Prostate gland (tissue), 2 donors: ENCODE results near the gene MED13. TPM values are rescaled to one million over a fixed set of nuclear protein-coding genes. Genes with fewer than 3 reads are reported as not detected.

Source experiments
- DNase-seq: peaks from one replicate; pipeline ENCODE4 v3.0.0-alpha.2; 2019; ENCODE audit warnings: low spot score
- H3K27ac ChIP-seq, 2 donors: fragments of 200-600 bp; sonication (generic); 2 replicates each; pipeline ENCODE4 v1.5.1; 2017 to 2019
- H3K27me3 ChIP-seq: fragments of 200-600 bp; sonication (generic); replicated peaks from 2 replicates; pipeline ENCODE4 v1.5.1; 2019; ENCODE audit not compliant: insufficient read depth
- H3K36me3 ChIP-seq, 2 donors: fragments of 200-600 bp; sonication (generic); 1 replicate in 1 of 2; 2 replicates in 1 of 2; pipeline versions ENCODE4 v1.5.1 to v1.8.1; 2017 to 2019
- H3K4me1 ChIP-seq: fragments of 200-600 bp; sonication (generic); replicated peaks from 2 replicates; pipeline ENCODE4 v1.5.1; 2019
- H3K4me3 ChIP-seq, 2 donors: fragments of 200-600 bp; sonication (generic); 2 replicates each; pipeline ENCODE4 v1.5.1; 2017 to 2019
- H3K9me3 ChIP-seq: fragments of 200-600 bp; sonication (generic); 2 replicates; pipeline ENCODE4 v1.5.1; 2017
- POLR2A ChIP-seq: fragments of 450-650 bp; IDR thresholded peaks from one replicate; pipeline ENCODE4 v1.6.1; 2016; ENCODE audit warnings: antibody characterized with exemption, mild to moderate bottlenecking
- POLR2AphosphoS5 ChIP-seq: sonication (generic); formaldehyde crosslinking; IDR thresholded peaks from one replicate; pipeline ENCODE4 v1.6.1; 2017; ENCODE audit warnings: antibody characterized with exemption
- WGBS: methylation state at CpG from one replicate; pipeline ENCODE4 v1.1.5; 2018; 5-methylcytosine and 5-hydroxymethylcytosine counted together
- intact Hi-C: fragments of 100-400 bp; cut with DNase I; formaldehyde crosslinking; loops from one replicate; pipeline ENCODE4 v1.14.2; 2022
- total RNA-seq, 2 donors: library from RNA; depleted of rRNA; stranded (reverse); fragments of >200 nt; gene quantifications; one replicate each; pipeline ENCODE4 v1.1.0, GENCODE V29; 2016
- TF ChIP-seq, protein P1 (sequence below), 4 experiments: fragments of 200-600 bp in 2 of 4; fragments of 450-650 bp in 2 of 4; sonication (generic) in 2 of 4; IDR thresholded peaks; 1 replicate in 3 of 4; 2 replicates in 1 of 4; pipeline ENCODE4 v1.5.1; 2016 to 2019; ENCODE audit warnings: antibody characterized with exemption in 4 of 4, mild to moderate bottlenecking in 2 of 4, moderate library complexity in 2 of 4

The MED13 gene
- total RNA-seq, 2 donors from 2014 or later, result 45.4 to 72.1 TPM

GRCh38 chr17:62059414-62059813 is 5.7 kb downstream of the MED13 start:
- intact Hi-C loops, result loop anchor here (10.0 kb wide), 1 partner anchor 115 kb away; no protein-coding TSS in a partner anchor
- WGBS, result 56% methylated on average over 3 of the region's 3 CpGs
- H3K36me3 ChIP-seq, result no peaks in the 10 kb centered on the region
- DNase-seq, result no peak
- H3K4me1 ChIP-seq, result no peaks in the 10 kb centered on the region
- TF ChIP-seq POLR2A, result no peak
- no peak for TF ChIP-seq POLR2AphosphoS5
- TF ChIP-seq, protein P1, sequence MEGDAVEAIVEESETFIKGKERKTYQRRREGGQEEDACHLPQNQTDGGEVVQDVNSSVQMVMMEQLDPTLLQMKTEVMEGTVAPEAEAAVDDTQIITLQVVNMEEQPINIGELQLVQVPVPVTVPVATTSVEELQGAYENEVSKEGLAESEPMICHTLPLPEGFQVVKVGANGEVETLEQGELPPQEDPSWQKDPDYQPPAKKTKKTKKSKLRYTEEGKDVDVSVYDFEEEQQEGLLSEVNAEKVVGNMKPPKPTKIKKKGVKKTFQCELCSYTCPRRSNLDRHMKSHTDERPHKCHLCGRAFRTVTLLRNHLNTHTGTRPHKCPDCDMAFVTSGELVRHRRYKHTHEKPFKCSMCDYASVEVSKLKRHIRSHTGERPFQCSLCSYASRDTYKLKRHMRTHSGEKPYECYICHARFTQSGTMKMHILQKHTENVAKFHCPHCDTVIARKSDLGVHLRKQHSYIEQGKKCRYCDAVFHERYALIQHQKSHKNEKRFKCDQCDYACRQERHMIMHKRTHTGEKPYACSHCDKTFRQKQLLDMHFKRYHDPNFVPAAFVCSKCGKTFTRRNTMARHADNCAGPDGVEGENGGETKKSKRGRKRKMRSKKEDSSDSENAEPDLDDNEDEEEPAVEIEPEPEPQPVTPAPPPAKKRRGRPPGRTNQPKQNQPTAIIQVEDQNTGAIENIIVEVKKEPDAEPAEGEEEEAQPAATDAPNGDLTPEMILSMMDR (IDR thresholded peaks at IDR 0.05), result no peak
- no peaks in the 10 kb centered on the region for H3K27me3 ChIP-seq
- H3K4me3 ChIP-seq, result no peak overlapping the region
- no peak overlapping the region for H3K27ac ChIP-seq
- no peaks in the 10 kb centered on the region for H3K9me3 ChIP-seq

DNA sequence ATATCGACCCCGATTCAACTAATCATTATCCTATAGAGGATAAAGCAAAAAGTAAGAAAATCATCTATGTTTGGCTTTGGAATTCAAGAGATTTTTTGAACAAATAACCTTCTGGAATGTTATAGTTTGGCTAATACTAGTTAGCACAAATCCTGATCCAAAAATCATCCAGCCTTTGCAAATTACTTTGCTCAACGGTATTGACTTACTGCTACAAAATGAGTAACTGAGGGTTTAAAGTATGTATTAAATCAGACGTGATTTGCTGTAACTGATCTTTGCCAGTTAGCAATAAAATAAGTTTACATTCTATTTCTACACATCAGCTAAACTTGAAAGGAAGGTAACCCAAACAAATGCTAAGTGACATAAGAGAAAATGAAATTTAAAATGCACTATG is 6.5 kb downstream of the MED13 start:
- no peaks in the 10 kb centered on the region for H3K36me3 ChIP-seq
- H3K27ac ChIP-seq, result no peak overlapping the region
- no peak for DNase-seq
- H3K9me3 ChIP-seq, result no peaks in the 10 kb centered on the region
- no peaks in the 10 kb centered on the region for H3K4me1 ChIP-seq
- WGBS, result 53% methylated on average over 4 of the region's 4 CpGs
- intact Hi-C loops, result loop anchor here (10.0 kb wide), 1 partner anchor 114 kb away; no protein-coding TSS in a partner anchor
- TF ChIP-seq POLR2AphosphoS5, result no peak
- TF ChIP-seq, protein P1 (IDR thresholded peaks at IDR 0.05), result no peak
- no peak for TF ChIP-seq POLR2A
- no peaks in the 10 kb centered on the region for H3K27me3 ChIP-seq
- H3K4me3 ChIP-seq, result no peak overlapping the region

DNA sequence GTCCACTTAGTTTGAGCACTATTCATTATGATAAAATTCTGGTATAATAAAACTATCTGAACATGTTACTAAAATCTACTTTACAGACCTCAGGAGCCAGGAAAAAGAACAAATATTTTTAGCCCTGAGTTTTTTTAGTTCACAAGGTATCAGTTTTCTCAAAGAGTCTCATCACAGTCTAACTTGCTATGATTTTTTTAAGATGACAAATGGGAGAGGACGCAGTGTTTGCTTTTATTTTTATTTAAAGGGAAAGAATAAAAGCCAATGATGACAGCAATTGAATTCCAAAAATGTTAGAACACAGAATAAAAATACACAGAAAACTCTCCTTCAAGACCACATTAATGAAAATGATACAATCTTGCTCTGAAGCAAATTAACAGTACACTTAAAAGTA is 7.4 kb downstream of the MED13 start:
- 19% methylated on average over 1 of the region's 1 CpG for WGBS
- Histone ChIP-seq H3K36me3 (no peaks in the 10 kb centered on the region), H3K27ac (no peak overlapping the region), H3K27me3 (no peaks in the 10 kb centered on the region), H3K9me3 (no peaks in the 10 kb centered on the region), H3K4me3 (no peak overlapping the region), H3K4me1 (no peaks in the 10 kb centered on the region)
- intact Hi-C loops, result loop anchor here (10.0 kb wide), 1 partner anchor 113 kb away; no protein-coding TSS in a partner anchor
- no peak for DNase-seq
- TF ChIP-seq, protein P1 (IDR thresholded peaks at IDR 0.05), result no peak
- no peak for TF ChIP-seq POLR2AphosphoS5
- TF ChIP-seq POLR2A, result no peak

DNA sequence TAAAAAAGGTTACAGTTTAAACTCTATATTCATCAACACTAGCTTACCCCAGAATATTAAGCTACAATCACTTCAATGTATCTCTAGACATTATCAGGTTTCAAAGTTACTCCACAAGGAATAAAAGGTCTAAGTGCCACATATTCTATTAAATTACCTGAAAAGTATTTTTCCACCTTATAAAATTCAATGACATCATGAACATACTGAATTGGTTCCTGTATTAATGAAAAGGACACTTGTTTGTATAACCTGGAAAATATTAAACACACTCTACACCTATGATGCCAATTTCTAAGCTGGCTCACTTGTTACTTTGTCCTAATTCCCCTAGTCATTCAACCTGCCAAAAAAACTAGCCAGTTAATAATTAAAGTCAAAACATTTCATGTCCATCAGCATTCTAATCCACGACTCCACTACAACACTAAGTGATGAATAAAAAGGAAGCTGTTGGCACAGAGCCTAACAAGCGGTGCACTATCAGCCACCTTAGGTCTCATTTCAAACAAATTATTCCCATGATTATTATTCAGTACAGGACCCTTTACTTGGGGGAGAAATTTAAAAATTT is 12.2 kb downstream of the MED13 start:
- no peaks in the 10 kb centered on the region for H3K9me3 ChIP-seq
- intact Hi-C loops, result loop anchor here (10.0 kb wide), 1 partner anchor 108 kb away; no protein-coding TSS in a partner anchor
- WGBS, result 53% methylated on average over 2 of the region's 2 CpGs
- no peaks in the 10 kb centered on the region for H3K27me3 ChIP-seq
- DNase-seq, result no peak
- no peaks in the 10 kb centered on the region for H3K36me3 ChIP-seq
- H3K4me3 ChIP-seq, result no peak overlapping the region
- TF ChIP-seq, protein P1 (IDR thresholded peaks at IDR 0.05), result no peak
- no peak for TF ChIP-seq POLR2AphosphoS5
- TF ChIP-seq POLR2A, result no peak
- H3K4me1 ChIP-seq, result no peaks in the 10 kb centered on the region
- no peak overlapping the region for H3K27ac ChIP-seq

DNA sequence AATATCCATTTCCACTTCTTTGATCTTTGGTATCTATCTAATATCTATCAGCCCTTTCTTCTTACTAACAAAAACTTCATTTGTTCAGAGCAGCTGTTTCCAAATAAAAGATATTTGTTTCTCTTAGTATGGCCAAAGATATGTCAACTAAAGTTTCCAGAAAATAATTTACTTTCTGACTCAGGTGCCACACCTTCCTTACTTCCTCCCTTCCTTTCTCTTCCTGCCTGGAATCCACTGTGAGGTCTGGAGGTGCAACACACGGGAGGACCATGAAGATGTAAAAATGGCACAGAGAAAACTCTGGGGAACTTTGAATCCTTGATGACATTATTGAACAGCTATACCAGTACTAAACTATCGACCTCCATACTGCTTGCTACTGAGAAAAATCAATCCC is 14.0 kb downstream of the MED13 start:
- intact Hi-C loops, result loop anchor here (10.0 kb wide), 1 partner anchor 106 kb away; no protein-coding TSS in a partner anchor
- Histone ChIP-seq H3K36me3 (no peaks in the 10 kb centered on the region), H3K27ac (no peak overlapping the region), H3K27me3 (no peaks in the 10 kb centered on the region), H3K4me3 (no peak overlapping the region), H3K9me3 (no peaks in the 10 kb centered on the region), H3K4me1 (no peaks in the 10 kb centered on the region)
- WGBS, result 70% methylated on average over 2 of the region's 2 CpGs
- TF ChIP-seq POLR2AphosphoS5 (no peak), POLR2A (no peak)
- TF ChIP-seq, protein P1 (IDR thresholded peaks at IDR 0.05), result no peak
- no peak for DNase-seq
